ENCODE measurements around the gene MCTP1.

DNA sequence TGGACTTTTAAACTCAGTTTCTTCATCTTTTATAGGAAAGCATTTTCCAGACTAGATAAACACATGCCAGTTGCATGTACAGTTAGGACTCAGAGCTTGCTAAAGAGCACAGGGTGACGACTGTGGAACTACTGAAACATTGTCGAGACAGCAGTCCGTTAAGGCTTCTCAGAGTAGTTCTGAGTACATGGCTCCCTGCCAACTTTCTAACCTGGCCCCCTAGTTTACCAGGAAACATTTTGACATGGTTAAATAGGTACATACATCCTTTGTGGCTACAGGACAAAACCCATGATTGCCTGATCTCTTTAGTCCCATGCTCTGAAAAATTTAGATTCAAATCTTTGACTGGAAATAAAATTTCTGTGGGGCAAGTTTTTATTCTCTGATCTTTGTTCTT, 536.7 kb downstream of the MCTP1 start:
- TF ChIP-seq, protein P1, sequence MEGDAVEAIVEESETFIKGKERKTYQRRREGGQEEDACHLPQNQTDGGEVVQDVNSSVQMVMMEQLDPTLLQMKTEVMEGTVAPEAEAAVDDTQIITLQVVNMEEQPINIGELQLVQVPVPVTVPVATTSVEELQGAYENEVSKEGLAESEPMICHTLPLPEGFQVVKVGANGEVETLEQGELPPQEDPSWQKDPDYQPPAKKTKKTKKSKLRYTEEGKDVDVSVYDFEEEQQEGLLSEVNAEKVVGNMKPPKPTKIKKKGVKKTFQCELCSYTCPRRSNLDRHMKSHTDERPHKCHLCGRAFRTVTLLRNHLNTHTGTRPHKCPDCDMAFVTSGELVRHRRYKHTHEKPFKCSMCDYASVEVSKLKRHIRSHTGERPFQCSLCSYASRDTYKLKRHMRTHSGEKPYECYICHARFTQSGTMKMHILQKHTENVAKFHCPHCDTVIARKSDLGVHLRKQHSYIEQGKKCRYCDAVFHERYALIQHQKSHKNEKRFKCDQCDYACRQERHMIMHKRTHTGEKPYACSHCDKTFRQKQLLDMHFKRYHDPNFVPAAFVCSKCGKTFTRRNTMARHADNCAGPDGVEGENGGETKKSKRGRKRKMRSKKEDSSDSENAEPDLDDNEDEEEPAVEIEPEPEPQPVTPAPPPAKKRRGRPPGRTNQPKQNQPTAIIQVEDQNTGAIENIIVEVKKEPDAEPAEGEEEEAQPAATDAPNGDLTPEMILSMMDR (IDR thresholded peaks at IDR 0.05): no peak
- no peak for TF ChIP-seq ZFX (IDR thresholded peaks at IDR 0.05; ENCODE audit: borderline replicate concordance)
